HCT116 (cell line): ENCODE results near the gene PLA2R1. TPM values are rescaled to one million over a fixed set of nuclear protein-coding genes. Genes with fewer than 3 reads are reported as not detected.

Experiments used
- ATAC-seq: fragments of 200-7000 bp; cut with Tn5 transposase; 2 replicates; pipeline ENCODE4 v1.9.1; 2020; ENCODE audit warnings: mild to moderate bottlenecking, moderate library complexity
- BruUV-seq: library from RNA; stranded (reverse); fragments of 400-500 nt; replicated peaks from 2 replicates; lab custom pipeline; 2021; lab: Mats Ljungman, UMichigan
- CTCF ChIA-PET: fragments of 300-600 bp; sonication (Branson Sonifier 250); formaldehyde crosslinking; loops from one replicate; lab custom pipeline; 2021; ENCODE audit warnings: antibody characterized with exemption; lab: Charles Lee
- POLR2A ChIA-PET: fragments of 300-600, 350-600 bp; sonication (Branson Sonifier 250); formaldehyde crosslinking; loops from one replicate; lab custom pipeline; 2021; ENCODE audit warnings: antibody characterized with exemption; lab: Charles Lee
- RAD21 ChIA-PET, 2 experiments: fragments of 300-600 bp; sonication (Branson Sonifier 250); formaldehyde crosslinking; loops; one replicate each; lab custom pipeline; 2023; ENCODE audit warnings: low total read pairs in 2 of 2; ENCODE audit not compliant: uncharacterized antibody in 2 of 2, unreplicated experiment in 2 of 2, low non-redundant PET in 1 of 2; lab: Charles Lee
- DNase-seq: peaks from one replicate; pipeline ENCODE4 v3.0.0-alpha.2; 2010; ENCODE audit warnings: low read depth, low spot score
- H2AFZ ChIP-seq: fragments of 200-600 bp; shearing (Covaris generic), sonication (generic); 2 replicates; pipeline ENCODE4 v1.6.1; 2017; ENCODE audit warnings: low read depth, mixed run types, mixed read lengths, antibody characterized with exemption, low read length; ENCODE audit not compliant: poor library complexity, severe bottlenecking
- H3K27ac ChIP-seq: 2 replicates; pipeline ENCODE4 v1.5.1; 2012; ENCODE audit warnings: low read depth, low read length
- H3K27me3 ChIP-seq: fragments of 200-600 bp; sonication (generic); 2 replicates; pipeline ENCODE4 v1.6.1; 2016; ENCODE audit warnings: mixed run types, low read length, mixed read lengths; ENCODE audit not compliant: insufficient read depth
- H3K36me3 ChIP-seq, 2 experiments: fragments of 200-500 bp in 1 of 2; fragments of 200-600 bp in 1 of 2; sonication (Bioruptor generic) in 1 of 2; sonication (generic) in 1 of 2; 2 replicates each; pipeline versions ENCODE4 v1.5.1 to v1.6.1; 2014 to 2016; ENCODE audit warnings: low read length in 2 of 2, inconsistent platforms in 1 of 2, mixed read lengths in 1 of 2, mixed run types in 1 of 2; ENCODE audit not compliant: insufficient read depth in 2 of 2, control insufficient read depth in 1 of 2
- H3K4me1 ChIP-seq, 2 experiments: fragments of 200-600 bp in 1 of 2; sonication (generic) in 1 of 2; 2 replicates each; pipeline versions ENCODE4 v1.5.1 to v1.6.1; 2012 to 2017; ENCODE audit warnings: low read length in 2 of 2, inconsistent platforms in 1 of 2, mild to moderate bottlenecking in 1 of 2, mixed read lengths in 1 of 2, mixed run types in 1 of 2, moderate library complexity in 1 of 2; ENCODE audit not compliant: insufficient read depth in 2 of 2, control insufficient read depth in 1 of 2
- H3K4me2 ChIP-seq: fragments of 200-600 bp; sonication (generic); 2 replicates; pipeline ENCODE4 v1.6.1; 2017; ENCODE audit warnings: mixed run types, low read length, mixed read lengths
- H3K4me3 ChIP-seq, 2 experiments: fragments of 200-600 bp in 1 of 2; sonication (generic) in 1 of 2; replicated peaks in 1 of 2; 2 replicates each; pipeline ENCODE4 v1.5.1; 2011 to 2016; ENCODE audit warnings: low read length in 2 of 2, control low read depth in 1 of 2, low read depth in 1 of 2, mild to moderate bottlenecking in 1 of 2, mixed read lengths in 1 of 2, mixed run types in 1 of 2
- H3K79me2 ChIP-seq: fragments of 200-600 bp; sonication (generic); 2 replicates; pipeline ENCODE4 v1.6.1; 2017; ENCODE audit warnings: mild to moderate bottlenecking, mixed run types, low read length, moderate library complexity, mixed read lengths; ENCODE audit not compliant: insufficient read depth
- H3K9ac ChIP-seq: fragments of 200-600 bp; sonication (generic); 2 replicates; pipeline ENCODE4 v1.6.1; 2016; ENCODE audit warnings: low read length, mixed read lengths
- H3K9me2 ChIP-seq: fragments of 200-600 bp; sonication (generic), shearing (Covaris generic); 2 replicates; pipeline ENCODE4 v1.6.1; 2017; ENCODE audit warnings: mixed run types, mild to moderate bottlenecking, moderate library complexity; ENCODE audit not compliant: insufficient read depth
- H3K9me3 ChIP-seq, 2 experiments: fragments of 200-500 bp in 1 of 2; fragments of 200-600 bp in 1 of 2; sonication (Bioruptor generic) in 1 of 2; sonication (generic) in 1 of 2; 2 replicates each; pipeline ENCODE4 v1.6.1; 2014 to 2017; ENCODE audit warnings: low read length in 2 of 2, mixed read lengths in 2 of 2, inconsistent platforms in 1 of 2, low read depth in 1 of 2, mild to moderate bottlenecking in 1 of 2, mixed run types in 1 of 2, moderate library complexity in 1 of 2; ENCODE audit not compliant: control insufficient read depth in 1 of 2, insufficient read depth in 1 of 2
- H4K20me1 ChIP-seq: fragments of 200-600 bp; sonication (generic), shearing (Covaris generic); 2 replicates; pipeline ENCODE4 v1.6.1; 2017; ENCODE audit warnings: mixed run types, mild to moderate bottlenecking, moderate library complexity; ENCODE audit not compliant: insufficient read depth
- ATF3 ChIP-seq: IDR thresholded peaks from 2 replicates; pipeline ENCODE4 v1.6.1; 2012
- CBX3 ChIP-seq: IDR thresholded peaks from 2 replicates; pipeline ENCODE4 v1.6.1; 2012; ENCODE audit warnings: low read depth
- CEBPB ChIP-seq: IDR thresholded peaks from 2 replicates; pipeline ENCODE4 v1.6.1; 2012; ENCODE audit warnings: low read depth
- CTCF ChIP-seq, 3 experiments: fragments of 200-600 bp in 1 of 3; sonication (generic) in 1 of 3; IDR thresholded peaks in 2 of 3; conservative IDR thresholded peaks in 1 of 3; 2 replicates each; pipeline ENCODE4 v1.5.1; 2012 to 2017; ENCODE audit warnings: low read depth in 2 of 3, low read length in 2 of 3, antibody characterized with exemption in 1 of 3, borderline replicate concordance in 1 of 3, control low read depth in 1 of 3, mild to moderate bottlenecking in 1 of 3, mixed read lengths in 1 of 3, mixed run types in 1 of 3, moderate library complexity in 1 of 3; ENCODE audit not compliant: insufficient read depth in 1 of 3
- EGR1 ChIP-seq: IDR thresholded peaks from 2 replicates; pipeline ENCODE4 v1.6.1; 2012; ENCODE audit warnings: low read depth
- ELF1 ChIP-seq: IDR thresholded peaks from 2 replicates; pipeline ENCODE4 v1.6.1; 2012; ENCODE audit warnings: low read depth, borderline replicate concordance
- EZH2 ChIP-seq: fragments of 200-600 bp; sonication (generic); IDR thresholded peaks from 2 replicates; pipeline ENCODE4 v1.6.1; 2017; ENCODE audit warnings: antibody characterized with exemption, mixed run types
- EZH2phosphoT487 ChIP-seq: fragments of 200-600 bp; IDR thresholded peaks from 2 replicates; pipeline ENCODE4 v1.6.1; 2018; ENCODE audit warnings: antibody characterized with exemption, borderline replicate concordance
- FOSL1 ChIP-seq: IDR thresholded peaks from 2 replicates; pipeline ENCODE4 v1.6.1; 2012; ENCODE audit warnings: low read depth
- JUND ChIP-seq: IDR thresholded peaks from 2 replicates; pipeline ENCODE4 v1.6.1; 2012
- POLR2A ChIP-seq: IDR thresholded peaks from 2 replicates; pipeline ENCODE4 v1.7.0; 2011; ENCODE audit warnings: borderline replicate concordance; ENCODE audit not compliant: insufficient read depth, insufficient read length; ENCODE audit errors: extremely low read depth
- POLR2AphosphoS5 ChIP-seq: IDR thresholded peaks from 2 replicates; pipeline ENCODE4 v1.6.1; 2011; ENCODE audit warnings: mild to moderate bottlenecking, low read depth, low read length, moderate library complexity
- RAD21 ChIP-seq: IDR thresholded peaks from 2 replicates; pipeline ENCODE4 v1.6.1; 2012; ENCODE audit warnings: low read depth, mild to moderate bottlenecking
- SIN3A ChIP-seq: IDR thresholded peaks from 2 replicates; pipeline ENCODE4 v1.6.1; 2012; ENCODE audit warnings: low read depth
- SRF ChIP-seq: IDR thresholded peaks from 2 replicates; pipeline ENCODE4 v1.6.1; 2012; ENCODE audit warnings: low read depth
- YY1 ChIP-seq: IDR thresholded peaks from 2 replicates; pipeline ENCODE4 v1.6.1; 2011; ENCODE audit warnings: low read length, low read depth, moderate library complexity, mild to moderate bottlenecking; ENCODE audit not compliant: insufficient replicate concordance; ENCODE audit errors: extremely low read depth
- ZFX ChIP-seq: fragments of 450-650 bp; IDR thresholded peaks from 2 replicates; pipeline ENCODE4 v1.6.1; 2017
- ZNF274 ChIP-seq: fragments of 200-500 bp; sonication (Bioruptor generic); IDR thresholded peaks from 2 replicates; pipeline ENCODE4 v1.6.1; 2014; ENCODE audit warnings: mild to moderate bottlenecking, low read depth, low read length, inconsistent platforms
- intact Hi-C: fragments of 100-400 bp; cut with micrococcal nuclease; formaldehyde crosslinking; loops from 2 replicates; pipeline ENCODE4 v1.10.0; 2022
- total RNA-seq: library from RNA; stranded (reverse); gene quantifications from one replicate; pipeline ENCODE4 v1.2.1, GENCODE V29; 2021; ENCODE audit not compliant: unreplicated experiment

PLA2R1 gene
- total RNA-seq, 1 experiment from 2014 or later = 0.34 TPM

- BruUV-seq = no TSS peak
- ATAC-seq (no peak), DNase-seq (no peak)
- RAD21 ChIA-PET = no interaction called here
- TF ChIP-seq CTCF (IDR thresholded peaks at IDR 0.05 in 2 of 3, conservative IDR thresholded peaks at IDR 0.05 in 1 of 3; ENCODE audit: borderline replicate concordance in 1 of 3, insufficient read depth in 1 of 3, low read depth in 2 of 3, low read length in 2 of 3) = no peak
- no peak for TF ChIP-seq FOSL1
- TF ChIP-seq ELF1 = no peak
- no peak for TF ChIP-seq CBX3
- TF ChIP-seq SRF = no peak
- no peak for TF ChIP-seq EZH2
- no peak for TF ChIP-seq RAD21
- Histone ChIP-seq H3K36me3 (no peaks in the 10 kb centered on the region), H3K79me2 (no peaks in the 10 kb centered on the region), H4K20me1 (no peaks in the 10 kb centered on the region), H3K27ac (no peak overlapping the region), H3K9me2 (no peaks in the 10 kb centered on the region), H3K9me3 (no peaks in the 10 kb centered on the region), H3K4me3 (no peak overlapping the region), H3K9ac (no peak overlapping the region), H2AFZ (no peak overlapping the region), H3K27me3 (peaks cover 4% of the 10 kb centered on the region; the same call in 1 of the 2 replicates), H3K4me1 (no peaks in the 10 kb centered on the region), H3K4me2 (no peak overlapping the region)
- intact Hi-C loops = no loop called here
- POLR2A ChIA-PET = no interaction called here
- CTCF ChIA-PET = interaction anchor here (1.3 kb wide), 1 partner anchor 24 kb away, joined by 3 read pairs; no protein-coding TSS in a partner anchor
Measured at GRCh38 chr2:159898441-159898840, 164.0 kb downstream of the PLA2R1 start.

- Histone ChIP-seq H4K20me1 (no peaks in the 10 kb centered on the region), H3K27me3 (peaks cover 4% of the 10 kb centered on the region; the same call in 1 of the 2 replicates), H3K36me3 (no peaks in the 10 kb centered on the region), H3K9ac (no peak overlapping the region), H3K9me2 (no peaks in the 10 kb centered on the region), H2AFZ (no peak overlapping the region), H3K4me1 (no peaks in the 10 kb centered on the region), H3K4me3 (no peak overlapping the region), H3K79me2 (no peaks in the 10 kb centered on the region), H3K9me3 (no peaks in the 10 kb centered on the region), H3K4me2 (no peak overlapping the region), H3K27ac (no peak overlapping the region)
- ChIA-PET RAD21 (no interaction called here), CTCF (no interaction called here), POLR2A (no interaction called here)
- DNase-seq (no peak), ATAC-seq (no peak)
- intact Hi-C loops = no loop called here
- BruUV-seq = no TSS peak
- TF ChIP-seq EGR1 (no peak), POLR2A (no peak), ELF1 (no peak), POLR2AphosphoS5 (no peak), JUND (no peak), SIN3A (no peak), CTCF (IDR thresholded peaks at IDR 0.05 in 2 of 3, conservative IDR thresholded peaks at IDR 0.05 in 1 of 3; ENCODE audit: borderline replicate concordance in 1 of 3, insufficient read depth in 1 of 3, low read depth in 2 of 3, low read length in 2 of 3) (no peak), CEBPB (no peak), FOSL1 (no peak), ZNF274 (no peak), RAD21 (no peak), EZH2phosphoT487 (no peak), EZH2 (no peak), YY1 (no peak), CBX3 (no peak), ZFX (no peak), ATF3 (no peak)
Measured at GRCh38 chr2:159897720-159898119, 164.7 kb downstream of the PLA2R1 start.
